Chondrocyte (in vitro differentiated cells): ENCODE measurements around the gene DOK3. TPM values are rescaled to one million over a fixed set of nuclear protein-coding genes. Genes with fewer than 3 reads are reported as not detected.
A peak's percentile ranks its signal among the peaks of the same experiment; 100 is the strongest.

ENCODE experiments used
- DNase-seq: peaks from one replicate; pipeline ENCODE4 v3.0.0; 2021; ENCODE audit warnings: mixed read lengths, low spot score
- H3K27ac Mint-ChIP-seq: one replicate; pipeline ENCODE4 v1.8.0; 2021; ENCODE audit warnings: mild to moderate bottlenecking, moderate library complexity, mixed read lengths; ENCODE audit not compliant: unreplicated experiment
- H3K27me3 Mint-ChIP-seq: 2 replicates; pipeline ENCODE4 v1.8.0; 2021; ENCODE audit warnings: low read depth, mixed read lengths
- H3K36me3 Mint-ChIP-seq: 2 replicates; pipeline ENCODE4 v1.8.0; 2021; ENCODE audit warnings: low read depth, mixed read lengths
- H3K4me1 Mint-ChIP-seq: 2 replicates; pipeline ENCODE4 v1.8.0; 2021; ENCODE audit warnings: low read depth, mild to moderate bottlenecking, mixed read lengths
- H3K4me3 Mint-ChIP-seq: one replicate; pipeline ENCODE4 v1.8.0; 2021; ENCODE audit warnings: mild to moderate bottlenecking, moderate library complexity, mixed read lengths; ENCODE audit not compliant: unreplicated experiment
- H3K9me3 Mint-ChIP-seq: 2 replicates; pipeline ENCODE4 v1.8.0; 2021; ENCODE audit warnings: low read depth, mixed read lengths
- total RNA-seq: library from RNA; stranded (reverse); gene quantifications from 3 replicates; pipeline ENCODE4 v1.2.1, GENCODE V29; 2021
- TF ChIP-seq, protein P1 (sequence below): fragments of 200-600 bp; sonication (generic); IDR thresholded peaks from 2 replicates; pipeline ENCODE4 v1.5.0; 2021; ENCODE audit warnings: antibody characterized with exemption, mild to moderate bottlenecking, moderate library complexity

Gene DOK3
- total RNA-seq, 1 donor from 2014 or later = 7.5 TPM

DNA sequence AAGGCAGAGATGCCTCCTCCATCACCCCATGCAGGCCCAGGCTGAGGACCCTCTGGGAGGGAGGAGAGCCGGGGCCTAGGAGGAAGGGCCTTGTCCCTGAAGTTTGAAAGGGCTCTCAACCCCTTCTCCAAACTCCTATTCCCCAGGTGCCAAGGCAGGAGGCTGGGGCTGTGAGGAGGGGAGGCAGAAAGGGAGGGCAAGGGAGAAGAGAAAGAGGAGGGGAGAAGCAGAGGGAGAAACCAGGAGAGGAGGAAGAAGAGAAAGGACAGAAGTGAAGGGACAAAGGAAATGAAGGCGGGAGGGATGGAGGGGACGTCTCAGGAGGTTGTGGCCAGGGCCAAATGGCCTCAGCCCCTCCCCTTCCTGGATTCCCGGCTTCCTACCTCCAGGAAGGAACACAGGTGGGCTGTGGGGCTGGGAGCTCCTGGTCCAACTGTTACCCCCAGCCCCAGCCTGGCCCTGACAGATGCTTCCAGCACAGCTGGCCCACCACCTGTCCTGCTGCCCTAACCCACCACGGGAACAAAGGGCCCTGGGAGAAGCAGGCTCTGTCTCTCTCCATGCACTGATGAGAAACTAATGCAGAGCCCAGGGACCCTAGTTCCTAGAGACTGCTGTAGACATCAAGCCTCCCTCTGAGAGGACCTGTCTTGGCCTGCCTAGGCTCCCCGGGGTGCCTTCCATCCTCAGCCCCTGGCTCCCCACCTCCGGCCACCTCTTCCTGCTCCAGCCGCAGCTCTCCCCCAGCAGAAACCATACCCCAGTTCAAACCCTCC is 39.7 kb downstream of the DOK3 start:
- TF ChIP-seq, protein P1, sequence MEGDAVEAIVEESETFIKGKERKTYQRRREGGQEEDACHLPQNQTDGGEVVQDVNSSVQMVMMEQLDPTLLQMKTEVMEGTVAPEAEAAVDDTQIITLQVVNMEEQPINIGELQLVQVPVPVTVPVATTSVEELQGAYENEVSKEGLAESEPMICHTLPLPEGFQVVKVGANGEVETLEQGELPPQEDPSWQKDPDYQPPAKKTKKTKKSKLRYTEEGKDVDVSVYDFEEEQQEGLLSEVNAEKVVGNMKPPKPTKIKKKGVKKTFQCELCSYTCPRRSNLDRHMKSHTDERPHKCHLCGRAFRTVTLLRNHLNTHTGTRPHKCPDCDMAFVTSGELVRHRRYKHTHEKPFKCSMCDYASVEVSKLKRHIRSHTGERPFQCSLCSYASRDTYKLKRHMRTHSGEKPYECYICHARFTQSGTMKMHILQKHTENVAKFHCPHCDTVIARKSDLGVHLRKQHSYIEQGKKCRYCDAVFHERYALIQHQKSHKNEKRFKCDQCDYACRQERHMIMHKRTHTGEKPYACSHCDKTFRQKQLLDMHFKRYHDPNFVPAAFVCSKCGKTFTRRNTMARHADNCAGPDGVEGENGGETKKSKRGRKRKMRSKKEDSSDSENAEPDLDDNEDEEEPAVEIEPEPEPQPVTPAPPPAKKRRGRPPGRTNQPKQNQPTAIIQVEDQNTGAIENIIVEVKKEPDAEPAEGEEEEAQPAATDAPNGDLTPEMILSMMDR = no peak
- Mint-ChIP-seq H3K4me1 (peaks cover 53% of the 10 kb centered on the region), H3K4me3 (peak overlapping the region; percentile 52), H3K27ac (peak overlapping the region; percentile 85), H3K9me3 (peaks cover 5% of the 10 kb centered on the region), H3K36me3 (peaks cover 29% of the 10 kb centered on the region), H3K27me3 (no peaks in the 10 kb centered on the region)
- no peak for DNase-seq

DNA sequence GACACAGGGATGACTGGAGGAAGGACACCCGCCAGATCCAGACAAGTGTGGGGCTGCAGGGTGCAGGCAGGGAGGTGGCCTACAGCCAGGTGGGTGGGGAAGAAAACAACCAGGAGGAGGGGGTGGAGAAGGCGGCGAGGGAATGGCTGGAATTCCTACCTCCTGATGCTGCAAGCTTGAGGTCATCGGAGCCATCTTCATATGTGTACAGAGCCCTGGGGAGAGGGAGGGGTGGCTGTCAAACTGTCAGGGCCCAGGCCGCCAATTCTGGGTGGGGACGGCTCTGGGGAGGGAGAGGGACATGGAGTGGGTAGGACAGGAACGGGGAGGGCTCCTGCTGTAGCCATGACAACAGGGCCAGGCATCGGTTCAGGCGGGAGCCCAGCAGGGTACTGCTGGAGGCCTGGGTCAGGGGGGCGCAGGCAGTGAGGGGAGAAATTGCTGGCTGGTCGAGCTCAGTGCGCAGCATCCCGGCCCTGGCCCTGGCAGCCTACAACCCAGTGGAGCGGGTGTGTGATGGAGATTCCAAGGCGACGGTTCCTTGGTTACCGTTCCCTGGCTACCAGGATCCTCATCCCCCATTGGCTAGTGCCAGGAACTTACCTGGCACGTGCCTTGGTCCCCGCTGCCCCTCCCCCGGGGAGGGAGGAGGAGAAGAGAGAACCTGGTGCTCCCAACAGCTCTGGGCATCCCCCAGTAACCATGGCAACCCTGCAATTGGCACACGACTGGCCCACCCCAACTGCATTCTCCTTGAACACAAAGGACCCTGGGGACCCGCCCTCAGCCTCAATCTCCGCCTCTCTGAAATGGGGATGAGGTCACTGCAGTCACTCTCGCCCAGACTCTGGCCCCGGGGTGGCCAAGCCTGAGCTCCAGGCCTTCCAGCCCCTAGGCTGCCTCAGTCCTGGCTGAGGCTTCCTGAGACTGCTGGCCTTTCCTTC is 40.7 kb downstream of the DOK3 start:
- peaks cover 5% of the 10 kb centered on the region for H3K9me3 Mint-ChIP-seq
- H3K4me1 Mint-ChIP-seq = peaks cover 44% of the 10 kb centered on the region
- H3K4me3 Mint-ChIP-seq = peak overlapping the region; percentile 43
- no peaks in the 10 kb centered on the region for H3K27me3 Mint-ChIP-seq
- H3K27ac Mint-ChIP-seq = peak overlapping the region; percentile 91
- H3K36me3 Mint-ChIP-seq = peaks cover 30% of the 10 kb centered on the region
- TF ChIP-seq, protein P1 = no peak
- no peak for DNase-seq

- H3K36me3 Mint-ChIP-seq = peaks cover 34% of the 10 kb centered on the region
- peak overlapping the region; percentile 43 for H3K4me3 Mint-ChIP-seq
- H3K9me3 Mint-ChIP-seq = peaks cover 5% of the 10 kb centered on the region
- TF ChIP-seq, protein P1 = no peak
- H3K27me3 Mint-ChIP-seq = no peaks in the 10 kb centered on the region
- peak overlapping the region; percentile 91 for H3K27ac Mint-ChIP-seq
- H3K4me1 Mint-ChIP-seq = peaks cover 42% of the 10 kb centered on the region
- DNase-seq = no peak
Observed at GRCh38 chr5:177468329-177468684, 41.3 kb downstream of the DOK3 start.

DNA sequence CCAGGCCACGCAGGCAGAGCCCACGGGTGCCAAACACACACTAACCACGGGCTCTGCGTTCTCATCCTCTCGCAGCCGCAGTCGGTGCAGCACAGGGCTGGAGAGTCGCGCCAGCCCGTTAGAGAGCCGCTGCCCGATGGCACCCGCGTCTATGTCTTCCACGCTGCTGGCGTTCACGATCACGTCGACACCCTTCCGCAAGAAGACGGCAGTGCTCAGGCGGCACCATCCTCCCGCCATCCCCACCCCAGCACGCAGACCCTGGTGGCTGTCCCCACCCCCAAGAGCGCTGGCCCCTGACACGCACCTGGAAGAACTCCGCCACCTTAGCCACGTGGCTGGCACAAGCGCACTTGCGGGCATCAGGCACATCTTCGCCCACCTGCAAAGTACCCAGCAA is 42.2 kb downstream of the DOK3 start:
- Mint-ChIP-seq H3K27me3 (no peaks in the 10 kb centered on the region), H3K9me3 (peaks cover 5% of the 10 kb centered on the region), H3K36me3 (peaks cover 37% of the 10 kb centered on the region), H3K27ac (no peak overlapping the region), H3K4me1 (peaks cover 42% of the 10 kb centered on the region), H3K4me3 (no peak overlapping the region)
- no peak for DNase-seq
- TF ChIP-seq, protein P1 = no peak

DNA sequence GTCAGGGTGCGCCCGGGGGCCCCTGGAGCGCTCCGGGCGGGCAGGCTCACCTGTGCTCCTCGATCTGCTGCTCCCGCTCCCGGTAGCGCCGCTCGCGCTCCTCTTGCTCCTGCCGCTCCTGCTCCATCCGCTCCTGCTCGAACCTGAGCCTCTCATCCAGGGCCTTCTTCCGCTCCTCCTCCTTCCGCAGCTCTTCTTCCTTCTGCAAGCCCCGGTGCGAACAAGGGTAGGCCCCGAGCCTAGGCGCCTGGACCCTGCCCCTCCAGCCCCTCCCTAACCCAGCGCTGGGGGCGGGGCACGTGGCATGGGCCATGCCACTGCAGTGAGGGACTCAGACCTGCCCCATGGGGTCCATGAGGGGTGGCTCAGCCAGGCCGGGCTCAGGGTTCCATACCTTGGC is 42.8 kb downstream of the DOK3 start:
- no peak overlapping the region for H3K4me3 Mint-ChIP-seq
- H3K36me3 Mint-ChIP-seq = peaks cover 37% of the 10 kb centered on the region
- TF ChIP-seq, protein P1 = no peak
- peaks cover 5% of the 10 kb centered on the region for H3K9me3 Mint-ChIP-seq
- no peak for DNase-seq
- H3K27me3 Mint-ChIP-seq = no peaks in the 10 kb centered on the region
- peak overlapping the region; percentile 45 for H3K27ac Mint-ChIP-seq
- H3K4me1 Mint-ChIP-seq = peaks cover 37% of the 10 kb centered on the region
